Measurements from ENCODE around the gene NSDHL. TPM values are rescaled to one million over a fixed set of nuclear protein-coding genes. Genes with fewer than 3 reads are reported as not detected.

NSDHL gene
- polyA plus RNA-seq, 3 donors: 30.0 to 32.8 (median 30.9) TPM

DNA sequence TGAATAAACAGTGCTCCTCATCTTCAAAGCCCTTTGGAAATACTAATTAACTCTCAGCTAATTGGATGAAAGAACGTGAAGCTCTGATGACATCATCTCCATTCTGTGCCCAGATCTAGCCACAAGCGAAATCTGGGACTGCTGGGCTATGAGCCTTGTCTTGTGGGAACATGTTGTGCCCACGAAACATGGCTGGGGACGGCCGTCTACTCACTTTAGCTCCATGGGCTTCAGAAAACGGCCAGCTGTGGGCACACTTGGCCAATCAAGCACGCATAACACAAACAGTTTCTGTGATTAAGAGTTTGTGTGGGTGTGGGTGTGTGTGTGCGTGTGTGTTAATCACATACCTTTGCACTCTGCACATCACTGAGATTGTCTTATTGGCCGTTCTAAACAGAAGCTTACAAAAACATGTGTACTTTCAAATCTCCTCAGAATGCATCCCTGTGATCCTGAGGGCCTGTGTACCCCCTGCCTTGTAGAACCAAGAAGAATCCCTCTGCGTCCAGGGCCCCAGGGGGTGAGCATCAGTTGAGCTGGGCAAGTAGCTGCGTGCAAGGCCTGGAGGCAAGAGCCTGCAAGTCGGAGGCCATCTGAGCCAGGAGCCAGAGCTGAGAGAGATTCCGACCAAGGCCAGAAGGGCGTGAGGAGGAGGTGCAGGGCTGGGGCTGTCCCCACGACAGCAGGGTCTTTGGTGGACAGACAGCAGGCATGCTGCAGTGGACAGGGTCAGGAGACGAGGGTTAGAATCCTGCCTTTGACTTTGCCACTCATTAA lies 48.3 kb downstream of the NSDHL start:
- peak in 2 of 11 donors; percentile 25 to 26 for DNase-seq (ENCODE audit: extremely low read depth in 1 of 11, low read depth in 9 of 11, low spot score in 4 of 11)

GRCh38 chrX:152881289-152881688 lies 50.4 kb downstream of the NSDHL start:
- DNase-seq (ENCODE audit: extremely low read depth in 1 of 11, low read depth in 9 of 11, low spot score in 4 of 11): no peak

GRCh38 chrX:152884171-152884570 lies 53.3 kb downstream of the NSDHL start:
- no peak for DNase-seq (ENCODE audit: extremely low read depth in 1 of 11, low read depth in 9 of 11, low spot score in 4 of 11)

- no peak for DNase-seq (ENCODE audit: extremely low read depth in 1 of 11, low read depth in 9 of 11, low spot score in 4 of 11)
These were observed 55.9 kb downstream of the NSDHL start for GRCh38 chrX:152886716-152887115.

DNA sequence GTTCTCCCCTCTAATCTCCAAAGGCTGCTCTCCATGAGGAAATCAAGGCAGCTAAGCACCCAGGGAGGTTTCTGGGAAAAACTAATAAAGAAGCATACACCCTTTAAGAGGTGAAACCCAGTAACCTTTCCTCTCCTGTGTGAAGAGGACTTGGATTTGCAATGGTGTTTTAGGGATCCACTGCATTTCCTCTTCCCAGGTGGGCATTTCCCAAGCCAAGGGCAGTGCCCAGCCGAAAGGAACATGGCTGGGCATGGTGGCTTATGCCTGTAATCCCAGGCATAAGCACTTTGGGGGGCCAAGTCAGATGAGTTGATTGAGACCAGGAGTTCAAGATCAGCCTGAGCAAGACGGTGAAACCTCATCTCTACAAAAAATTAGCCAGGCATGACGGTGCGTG lies 61.6 kb downstream of the NSDHL start:
- DNase-seq (ENCODE audit: extremely low read depth in 1 of 11, low read depth in 9 of 11, low spot score in 4 of 11): no peak

DNA sequence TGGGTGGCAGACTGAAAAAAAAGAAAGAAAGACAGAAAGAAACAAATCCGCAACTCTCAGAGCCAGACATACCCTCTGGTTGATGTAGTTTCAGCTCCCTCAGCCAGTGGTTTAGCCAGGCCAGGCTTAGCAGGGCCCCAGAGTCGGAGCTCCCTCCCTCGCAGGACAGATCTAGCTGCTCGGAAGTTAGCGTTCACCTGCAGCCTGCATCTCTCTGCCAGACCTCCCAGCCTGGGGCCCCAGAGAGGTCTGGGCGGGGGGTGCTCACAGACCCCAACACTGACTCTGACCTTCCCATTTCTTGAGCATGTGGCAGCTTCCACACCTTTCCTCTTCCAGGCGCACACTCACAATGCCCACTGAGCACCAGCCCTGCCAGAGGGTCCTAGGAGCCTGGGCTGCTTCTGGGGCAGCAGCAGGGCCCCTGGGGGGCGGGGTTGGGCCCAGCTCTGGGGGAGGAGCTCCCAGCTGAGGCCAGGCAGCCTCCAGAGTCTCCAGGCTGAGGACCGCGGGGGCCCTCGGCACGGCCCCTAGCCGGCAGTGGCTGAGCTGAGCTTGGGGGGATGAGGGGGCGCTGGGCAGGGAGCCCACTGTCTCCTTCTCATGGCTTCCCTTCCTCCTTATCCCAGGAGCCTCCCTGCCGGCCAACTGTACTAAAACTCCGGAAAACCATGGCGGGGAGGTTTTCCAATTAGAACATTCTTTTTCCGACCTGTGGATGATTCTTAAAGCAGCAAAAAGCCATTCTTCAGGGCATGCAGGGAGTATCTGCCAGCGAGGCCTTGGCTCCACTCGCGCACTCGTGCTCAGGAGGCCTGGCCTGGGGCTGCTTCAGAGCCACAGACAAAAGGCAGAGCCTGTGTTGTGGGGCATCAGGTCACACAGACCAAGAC lies 62.4 kb downstream of the NSDHL start:
- no peak for DNase-seq (ENCODE audit: extremely low read depth in 1 of 11, low read depth in 9 of 11, low spot score in 4 of 11)

DNA sequence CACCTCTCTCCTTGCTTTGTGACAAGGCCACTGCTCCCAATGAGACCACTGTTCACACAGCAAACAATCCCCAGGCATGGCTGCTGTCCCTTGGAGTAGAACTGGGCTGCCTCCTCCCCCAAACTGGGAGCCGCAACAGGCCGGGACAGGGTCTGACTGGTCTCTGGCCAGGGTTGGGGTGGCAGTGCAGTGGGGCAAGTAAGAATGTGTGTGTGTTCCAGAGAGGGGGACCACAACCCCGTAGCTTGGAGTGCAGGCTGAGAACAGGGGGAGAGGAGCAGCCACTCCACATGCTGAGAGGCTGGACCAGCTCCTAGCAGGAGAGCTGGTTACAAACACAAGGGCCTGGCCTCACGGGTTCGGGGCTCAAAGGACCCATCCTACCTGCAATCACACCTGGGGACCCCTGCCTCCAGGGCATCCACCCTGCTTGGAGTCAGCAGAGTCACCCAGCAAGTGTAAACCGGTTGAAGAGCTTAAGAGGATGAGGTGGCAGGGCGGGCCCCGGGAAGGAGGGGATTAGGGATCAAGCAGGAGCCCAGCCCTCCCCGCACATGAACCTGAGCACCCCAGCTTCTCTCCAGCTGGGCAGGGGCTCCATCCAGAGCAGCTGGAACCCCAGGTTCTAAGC lies 63.2 kb downstream of the NSDHL start:
- no peak for DNase-seq (ENCODE audit: extremely low read depth in 1 of 11, low read depth in 9 of 11, low spot score in 4 of 11)

DNA sequence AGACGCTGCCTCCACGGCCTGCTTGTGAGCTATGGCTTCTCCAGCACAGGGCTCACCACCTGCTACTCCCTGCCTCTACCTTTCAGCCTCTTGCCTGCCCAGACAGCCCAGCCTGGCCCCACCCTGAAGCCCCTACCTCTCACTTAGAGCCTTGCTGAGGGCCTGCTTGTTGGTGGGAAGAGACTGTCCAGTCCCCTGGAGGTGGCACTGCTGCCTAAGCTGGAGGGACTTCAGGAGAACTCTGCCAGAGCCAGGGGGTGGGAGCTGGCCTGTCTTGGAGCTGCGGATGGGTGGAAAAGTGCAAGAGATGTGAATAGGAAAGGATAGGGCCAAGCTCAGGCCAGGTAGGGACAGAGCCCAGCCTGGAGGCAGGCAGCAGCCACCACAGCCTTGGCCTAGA lies 64.3 kb downstream of the NSDHL start:
- DNase-seq (ENCODE audit: extremely low read depth in 1 of 11, low read depth in 9 of 11, low spot score in 4 of 11): no peak

- no peak for DNase-seq (ENCODE audit: extremely low read depth in 1 of 11, low read depth in 9 of 11, low spot score in 4 of 11)
These were observed 65.0 kb downstream of the NSDHL start for GRCh38 chrX:152895724-152896420.

- no peak for DNase-seq (ENCODE audit: extremely low read depth in 1 of 11, low read depth in 9 of 11, low spot score in 4 of 11)
These were observed 65.6 kb downstream of the NSDHL start for GRCh38 chrX:152896450-152896849.

- peak in 4 of 11 donors; percentile 37 to 46 (median 43) for DNase-seq (ENCODE audit: extremely low read depth in 1 of 11, low read depth in 9 of 11, low spot score in 4 of 11)
These were observed 66.6 kb downstream of the NSDHL start, which contains the start of gene ZNF185 for GRCh38 chrX:152897222-152898131. TSS of gene ZNF185 (plus strand) at chrX:152898067. CDS start at chrX:152914490, 16,423 bp downstream.

GRCh38 chrX:152898442-152898841 lies 67.6 kb downstream of the NSDHL start:
- no peak for DNase-seq (ENCODE audit: extremely low read depth in 1 of 11, low read depth in 9 of 11, low spot score in 4 of 11)

DNA sequence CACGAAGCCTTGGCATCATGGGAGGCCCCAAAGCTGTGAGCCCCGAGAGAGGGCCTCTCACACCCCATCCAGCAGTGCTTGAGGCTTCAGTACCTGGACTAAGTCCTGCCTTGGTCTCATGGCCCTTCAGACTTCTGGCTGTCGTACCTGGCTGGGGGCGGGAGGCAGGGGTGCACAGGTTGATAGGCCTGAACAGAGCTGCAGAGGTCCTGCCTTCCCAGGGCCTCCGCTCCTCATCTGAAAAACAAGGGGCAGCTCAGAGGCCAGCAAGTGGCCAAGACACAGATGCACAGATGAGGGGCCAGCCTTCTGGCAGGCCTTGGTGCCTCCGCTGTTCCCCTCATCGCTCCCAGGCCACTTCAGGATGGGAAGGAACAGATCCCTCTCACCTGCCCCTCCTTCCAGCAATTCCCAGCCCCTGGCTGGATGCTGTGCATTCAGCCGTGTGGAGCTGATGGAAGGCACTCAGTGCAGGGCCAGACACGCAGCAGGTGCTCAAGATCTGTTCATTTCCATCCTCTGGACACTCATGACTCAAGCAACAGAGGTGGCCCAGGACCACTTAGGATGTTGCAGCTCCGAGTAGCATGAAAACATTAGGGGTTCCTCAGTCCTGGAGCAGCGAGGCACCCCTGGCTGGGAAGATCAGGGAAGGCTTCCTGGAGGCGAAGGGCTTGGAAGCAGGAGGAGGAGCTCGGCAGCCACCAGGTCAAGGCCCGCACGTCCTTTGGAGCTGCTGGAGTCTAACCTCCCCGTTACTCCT lies 68.4 kb downstream of the NSDHL start:
- DNase-seq (ENCODE audit: extremely low read depth in 1 of 11, low read depth in 9 of 11, low spot score in 4 of 11): no peak

DNA sequence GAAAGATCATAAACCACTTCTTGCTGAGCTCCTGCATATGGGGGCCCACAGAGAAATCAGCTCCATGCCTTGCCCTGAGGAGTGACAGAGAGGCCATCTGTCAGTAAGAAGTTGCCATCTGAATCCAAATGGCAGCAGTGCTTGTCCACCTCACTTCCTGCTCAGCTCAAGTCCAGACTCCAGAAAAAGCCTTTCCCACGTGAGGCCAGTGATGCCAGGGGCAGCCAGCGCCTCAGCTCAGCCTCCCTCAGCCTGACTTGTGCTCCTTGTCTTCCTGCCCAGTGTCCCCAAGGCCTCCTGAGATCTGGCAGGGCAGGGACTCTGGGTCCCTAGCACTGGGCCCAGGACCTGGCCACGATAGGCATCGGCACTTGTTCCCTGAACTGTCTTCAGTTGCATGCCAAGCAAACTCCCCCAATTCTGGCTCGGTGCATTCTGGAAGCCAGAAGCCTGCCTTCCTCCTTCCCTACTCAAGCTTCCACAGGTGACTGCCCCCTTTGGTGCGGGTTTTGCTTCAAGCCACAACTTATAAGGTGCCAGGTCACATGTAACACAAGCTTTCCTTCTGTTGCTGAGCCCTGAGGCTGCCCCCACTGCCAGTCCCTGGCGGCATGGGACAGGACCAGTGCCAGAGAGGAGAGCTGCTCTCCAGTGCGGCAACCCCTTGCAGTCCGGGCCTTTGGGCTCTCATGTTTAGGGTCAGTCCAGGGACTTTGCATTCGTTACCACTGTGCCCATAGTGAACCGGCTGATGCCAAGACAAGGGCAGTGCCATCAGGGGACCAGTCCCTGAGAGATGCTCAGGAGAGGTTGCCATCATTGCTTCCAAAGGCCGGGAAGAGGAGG lies 69.2 kb downstream of the NSDHL start:
- DNase-seq (ENCODE audit: extremely low read depth in 1 of 11, low read depth in 9 of 11, low spot score in 4 of 11): no peak

GRCh38 chrX:152900937-152901445 lies 70.1 kb downstream of the NSDHL start:
- no peak for DNase-seq (ENCODE audit: extremely low read depth in 1 of 11, low read depth in 9 of 11, low spot score in 4 of 11)

GRCh38 chrX:152901816-152902501 lies 71.1 kb downstream of the NSDHL start:
- DNase-seq (ENCODE audit: extremely low read depth in 1 of 11, low read depth in 9 of 11, low spot score in 4 of 11): no peak
